Karpas-422 (cell line): ENCODE results near the gene SNX8. TPM values are rescaled to one million over a fixed set of nuclear protein-coding genes. Genes with fewer than 3 reads are reported as not detected.

Experiments
- DNase-seq: peaks from one replicate; pipeline ENCODE4 v3.0.0-alpha.2; 2015
- H2AFZ ChIP-seq: fragments of 200-600 bp; sonication (generic); 2 replicates; pipeline ENCODE4 v1.6.1; 2014; ENCODE audit warnings: antibody characterized with exemption, low read length, mixed read lengths
- H3K27ac ChIP-seq: fragments of 200-600 bp; sonication (generic); 2 replicates; pipeline ENCODE4 v1.5.1; 2014; ENCODE audit warnings: mild to moderate bottlenecking, low read length, moderate library complexity
- H3K27me3 ChIP-seq: fragments of 200-600 bp; sonication (generic); 2 replicates; pipeline ENCODE4 v1.6.1; 2014; ENCODE audit warnings: low read length, mixed read lengths
- H3K36me3 ChIP-seq: fragments of 200-600 bp; sonication (generic); 2 replicates; pipeline ENCODE4 v1.6.1; 2014; ENCODE audit warnings: low read length, mixed read lengths; ENCODE audit not compliant: insufficient read depth
- H3K4me1 ChIP-seq: fragments of 200-600 bp; sonication (generic); 2 replicates; pipeline ENCODE4 v1.6.1; 2014; ENCODE audit warnings: mild to moderate bottlenecking, low read length, mixed read lengths
- H3K4me2 ChIP-seq: fragments of 200-600 bp; sonication (generic); 2 replicates; pipeline ENCODE4 v1.6.1; 2014; ENCODE audit warnings: low read length, low read depth, mild to moderate bottlenecking; ENCODE audit not compliant: poor library complexity, severe bottlenecking
- H3K4me3 ChIP-seq: fragments of 200-600 bp; sonication (generic); 2 replicates; pipeline ENCODE4 v1.5.1; 2014; ENCODE audit warnings: mild to moderate bottlenecking, antibody characterized with exemption, low read length, mixed read lengths
- H3K79me2 ChIP-seq: fragments of 200-600 bp; sonication (generic); 2 replicates; pipeline ENCODE4 v1.6.1; 2014; ENCODE audit warnings: mild to moderate bottlenecking, low read length, mixed read lengths
- H3K9ac ChIP-seq: fragments of 200-600 bp; sonication (generic); 2 replicates; pipeline ENCODE4 v1.6.0; 2014; ENCODE audit warnings: low read length
- H3K9me2 ChIP-seq: fragments of 200-600 bp; sonication (generic), shearing (Covaris generic); replicated peaks from 2 replicates; pipeline ENCODE4 v1.6.0; 2014; ENCODE audit warnings: mild to moderate bottlenecking, low read length, moderate library complexity; ENCODE audit not compliant: insufficient read depth
- H3K9me3 ChIP-seq: fragments of 300-700, 200-600 bp; sonication (generic); 2 replicates; pipeline ENCODE4 v1.6.1; 2014; ENCODE audit warnings: low read length, mixed read lengths
- H4K20me1 ChIP-seq: fragments of 200-600 bp; sonication (generic); 2 replicates; pipeline ENCODE4 v1.6.1; 2014; ENCODE audit warnings: mild to moderate bottlenecking, antibody characterized with exemption, low read length, low read depth; ENCODE audit not compliant: insufficient read depth
- total RNA-seq: library from RNA; depleted of rRNA; stranded (reverse); fragments of >200 nt; shearing (Covaris generic); gene quantifications from 2 replicates; pipeline ENCODE4 v1.2.3, GENCODE V29; 2014; ENCODE audit warnings: low replicate concordance

SNX8 gene
- total RNA-seq, 1 experiment from 2014 or later = 2.6 TPM

DNA sequence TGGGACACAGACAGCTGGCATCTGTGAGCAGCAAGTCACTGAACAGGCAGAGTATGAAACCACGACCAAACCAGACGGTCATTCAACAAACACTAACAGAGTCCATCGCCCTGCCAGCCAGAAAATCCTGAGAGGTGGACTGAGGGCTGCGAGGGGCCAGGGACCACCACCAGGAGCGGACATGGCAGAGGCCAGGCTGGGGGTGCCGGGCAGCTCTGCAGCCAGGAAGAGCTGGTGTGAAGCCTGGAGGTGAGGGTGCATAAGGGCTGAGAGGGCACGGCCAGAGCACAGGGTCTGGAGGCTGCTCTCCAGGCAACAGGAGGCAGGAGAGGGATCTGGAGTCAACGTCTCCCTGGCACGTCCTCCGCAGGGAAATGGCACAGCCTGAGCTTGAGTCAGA, 97.0 kb downstream of the SNX8 start:
- DNase-seq = no peak
- Histone ChIP-seq H3K4me3 (no peak overlapping the region), H3K27ac (no peak overlapping the region), H3K4me2 (no peak overlapping the region), H3K9ac (no peak overlapping the region), H3K9me2 (no peaks in the 10 kb centered on the region), H3K27me3 (no peaks in the 10 kb centered on the region), H3K4me1 (no peaks in the 10 kb centered on the region), H2AFZ (no peak overlapping the region), H4K20me1 (no peaks in the 10 kb centered on the region), H3K9me3 (no peaks in the 10 kb centered on the region), H3K36me3 (peaks cover 3% of the 10 kb centered on the region; the same call in 1 of the 2 replicates), H3K79me2 (peaks cover 4% of the 10 kb centered on the region)

DNA sequence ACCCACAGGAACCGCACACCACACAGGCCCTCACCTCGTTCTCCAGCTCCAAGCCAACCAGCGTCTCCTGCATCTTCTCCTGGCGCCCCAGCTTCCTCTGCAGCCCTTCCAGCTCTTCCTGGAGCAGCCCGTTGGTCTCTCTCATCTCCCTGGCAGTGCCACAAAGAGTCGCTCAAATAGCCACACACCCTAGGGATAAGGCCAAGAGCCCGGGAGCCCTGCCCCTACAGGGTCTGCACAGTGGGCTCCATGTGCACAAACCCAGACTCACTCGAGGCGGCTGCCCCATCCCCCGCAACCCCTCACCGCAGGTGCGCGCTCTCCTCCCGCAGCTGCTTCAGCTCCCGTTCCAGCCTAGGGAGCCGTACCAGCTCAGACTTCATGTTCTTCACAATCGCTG, 98.4 kb downstream of the SNX8 start:
- H2AFZ ChIP-seq = no peak overlapping the region
- no peaks in the 10 kb centered on the region for H3K79me2 ChIP-seq
- peaks cover 3% of the 10 kb centered on the region; the same call in 1 of the 2 replicates for H3K36me3 ChIP-seq

DNA sequence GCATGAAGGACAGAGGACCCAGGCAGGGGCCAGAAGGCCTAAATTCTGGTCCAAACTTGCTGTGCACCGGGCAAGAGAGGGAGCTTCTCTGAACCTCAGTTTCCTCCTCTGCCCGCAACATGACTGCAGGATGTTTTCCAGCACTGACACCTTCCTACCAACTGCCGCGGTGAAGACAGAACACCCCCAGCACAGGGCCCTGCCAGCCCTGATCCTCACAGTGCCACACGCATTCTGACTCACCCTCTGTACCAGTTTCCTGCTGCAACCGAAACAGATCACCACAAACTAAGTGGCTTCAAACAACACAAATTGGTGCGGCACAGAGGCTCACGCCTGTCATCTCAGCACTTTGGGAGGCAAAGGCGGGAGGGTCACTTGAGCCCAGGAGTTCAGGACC, 99.6 kb downstream of the SNX8 start:
- Histone ChIP-seq H3K4me2 (no peak overlapping the region), H3K36me3 (peaks cover 3% of the 10 kb centered on the region; the same call in 1 of the 2 replicates), H4K20me1 (no peaks in the 10 kb centered on the region), H3K9me3 (no peaks in the 10 kb centered on the region), H3K4me3 (no peak overlapping the region), H3K9ac (no peak overlapping the region), H3K27ac (no peak overlapping the region), H2AFZ (no peak overlapping the region), H3K79me2 (no peaks in the 10 kb centered on the region), H3K9me2 (no peaks in the 10 kb centered on the region), H3K27me3 (no peaks in the 10 kb centered on the region), H3K4me1 (peaks cover 2% of the 10 kb centered on the region)
- no peak for DNase-seq

More for the DNA sequence above, 98.4 kb downstream of the SNX8 start:
- Histone ChIP-seq H3K4me2 (no peak overlapping the region), H3K9ac (no peak overlapping the region), H3K9me3 (no peaks in the 10 kb centered on the region), H4K20me1 (no peaks in the 10 kb centered on the region), H3K27ac (no peak overlapping the region), H3K9me2 (no peaks in the 10 kb centered on the region), H3K4me1 (no peaks in the 10 kb centered on the region), H3K27me3 (no peaks in the 10 kb centered on the region), H3K4me3 (no peak overlapping the region)
- DNase-seq = no peak

DNA sequence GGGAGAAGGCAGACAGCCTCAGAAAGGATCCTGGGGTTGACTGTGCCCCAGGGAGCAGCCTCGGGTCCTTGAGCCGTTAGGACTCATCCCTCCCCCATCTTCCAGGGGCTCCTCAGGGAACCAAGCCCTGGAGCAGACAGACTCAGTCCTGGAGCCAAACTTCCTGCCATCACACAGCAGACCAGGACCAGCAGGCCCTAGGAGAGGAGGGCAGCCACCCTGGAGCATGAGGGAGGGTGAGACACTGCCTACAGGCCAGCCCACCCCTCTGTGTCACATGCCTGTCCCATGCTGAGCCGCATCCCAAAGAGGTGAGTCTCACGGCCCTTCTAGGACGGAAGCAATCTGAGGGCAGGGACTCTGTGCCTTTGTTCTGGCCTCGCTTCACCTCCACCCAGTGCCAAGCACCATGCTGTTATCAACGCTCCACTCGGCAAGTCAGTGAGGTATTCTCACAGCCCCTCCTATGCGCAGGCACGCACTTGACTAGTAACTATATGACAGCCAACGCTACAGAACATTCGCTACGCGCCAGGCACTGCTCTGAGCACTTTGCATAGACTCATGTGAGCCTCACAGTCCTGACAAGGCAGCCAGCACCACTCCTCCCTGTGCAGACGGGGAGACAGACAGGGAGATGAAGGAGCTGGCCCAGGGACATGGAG, 100.6 kb downstream of the SNX8 start:
- Histone ChIP-seq H3K9me3 (no peaks in the 10 kb centered on the region), H3K9me2 (no peaks in the 10 kb centered on the region), H3K27me3 (no peaks in the 10 kb centered on the region), H2AFZ (no peak overlapping the region), H3K9ac (no peak overlapping the region), H4K20me1 (no peaks in the 10 kb centered on the region), H3K27ac (no peak overlapping the region), H3K4me2 (no peak overlapping the region), H3K79me2 (no peaks in the 10 kb centered on the region), H3K36me3 (peaks cover 3% of the 10 kb centered on the region; the same call in 1 of the 2 replicates), H3K4me1 (peaks cover 3% of the 10 kb centered on the region), H3K4me3 (no peak overlapping the region)
- DNase-seq = no peak

DNA sequence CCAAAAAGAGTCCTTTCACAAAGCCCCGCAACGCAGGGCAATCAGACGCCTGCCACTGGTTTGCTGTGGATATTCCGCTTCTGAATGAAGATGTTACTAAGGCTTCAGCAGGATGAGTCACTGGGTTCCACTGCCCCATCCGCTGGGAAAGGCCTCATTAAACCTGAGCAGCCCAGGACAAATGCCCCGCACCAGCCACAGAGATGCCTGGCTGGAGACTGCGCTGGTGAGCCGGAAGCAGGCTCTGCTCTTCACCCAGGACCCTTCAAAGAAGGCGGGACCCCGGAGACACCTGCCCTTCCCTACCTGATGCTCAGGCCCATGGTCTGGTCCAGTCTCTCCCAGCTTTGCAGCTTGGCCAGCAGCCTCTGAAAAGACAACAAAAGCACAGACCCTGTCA, 101.3 kb downstream of the SNX8 start:
- no peaks in the 10 kb centered on the region for H4K20me1 ChIP-seq
- no peaks in the 10 kb centered on the region for H3K9me3 ChIP-seq
- no peaks in the 10 kb centered on the region for H3K27me3 ChIP-seq
- no peaks in the 10 kb centered on the region for H3K9me2 ChIP-seq
- H3K79me2 ChIP-seq = no peaks in the 10 kb centered on the region
- H3K4me2 ChIP-seq = no peak overlapping the region
- no peak overlapping the region for H3K4me3 ChIP-seq
- no peak overlapping the region for H2AFZ ChIP-seq
- H3K36me3 ChIP-seq = peaks cover 3% of the 10 kb centered on the region; the same call in 1 of the 2 replicates
- DNase-seq = no peak
- H3K9ac ChIP-seq = no peak overlapping the region
- no peak overlapping the region for H3K27ac ChIP-seq
- H3K4me1 ChIP-seq = peaks cover 5% of the 10 kb centered on the region

DNA sequence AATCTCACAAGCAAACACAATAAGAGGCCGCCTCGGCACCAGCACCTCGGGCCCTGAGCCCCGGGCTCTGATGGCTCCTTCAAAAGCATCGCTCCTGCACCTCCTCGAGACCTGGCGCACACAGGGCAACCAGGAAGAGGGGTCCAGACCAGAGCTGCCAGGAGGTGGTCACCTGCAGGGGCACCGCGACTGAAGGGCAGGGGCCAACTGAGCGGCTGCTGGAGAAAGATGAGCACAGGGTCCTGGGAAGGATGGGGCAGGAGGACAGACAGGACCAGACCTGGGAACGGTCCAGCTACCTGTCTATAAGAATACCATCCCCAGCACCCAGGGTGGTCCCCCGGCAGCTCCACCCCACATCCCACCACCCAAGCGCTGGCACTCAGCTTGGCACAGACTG, 102.3 kb downstream of the SNX8 start:
- Histone ChIP-seq H2AFZ (no peak overlapping the region), H3K36me3 (peaks cover 3% of the 10 kb centered on the region; the same call in 1 of the 2 replicates), H3K9me2 (no peaks in the 10 kb centered on the region), H3K4me3 (no peak overlapping the region), H3K27me3 (no peaks in the 10 kb centered on the region), H3K9ac (no peak overlapping the region), H3K4me1 (peaks cover 9% of the 10 kb centered on the region), H3K79me2 (no peaks in the 10 kb centered on the region), H3K27ac (no peak overlapping the region), H4K20me1 (no peaks in the 10 kb centered on the region), H3K4me2 (no peak overlapping the region), H3K9me3 (no peaks in the 10 kb centered on the region)
- no peak for DNase-seq

DNA sequence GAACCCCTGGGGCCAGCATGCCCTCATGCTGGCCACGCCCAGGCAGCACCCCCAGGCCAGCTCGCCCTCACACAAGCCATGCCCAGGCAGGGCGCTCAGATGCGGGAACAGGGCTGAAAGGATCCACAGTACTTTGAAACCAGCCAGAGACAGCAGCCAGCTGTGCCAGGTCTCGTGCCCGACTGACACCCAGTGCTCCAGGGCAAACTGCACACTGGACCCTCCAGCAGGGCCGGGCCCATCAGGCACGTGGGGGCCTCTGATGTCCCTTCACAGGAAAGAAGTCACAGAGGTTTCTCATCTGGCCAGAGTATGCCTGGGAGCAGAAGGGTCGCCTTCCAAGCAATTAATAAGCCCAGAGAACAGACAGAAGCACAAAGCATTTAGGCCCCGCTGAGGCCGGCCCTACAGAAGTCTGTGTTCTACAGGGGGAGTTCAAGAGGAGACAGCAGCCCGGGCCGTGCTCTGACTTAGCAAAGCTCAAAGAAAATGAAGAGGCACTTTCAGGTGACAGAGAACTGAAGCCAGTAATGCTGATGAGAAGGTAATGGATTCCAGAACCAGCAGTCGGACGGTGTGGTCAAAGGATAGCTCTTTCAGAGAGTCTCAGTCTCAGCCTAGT, 102.9 kb downstream of the SNX8 start:
- peaks cover 3% of the 10 kb centered on the region; the same call in 1 of the 2 replicates for H3K36me3 ChIP-seq

DNA sequence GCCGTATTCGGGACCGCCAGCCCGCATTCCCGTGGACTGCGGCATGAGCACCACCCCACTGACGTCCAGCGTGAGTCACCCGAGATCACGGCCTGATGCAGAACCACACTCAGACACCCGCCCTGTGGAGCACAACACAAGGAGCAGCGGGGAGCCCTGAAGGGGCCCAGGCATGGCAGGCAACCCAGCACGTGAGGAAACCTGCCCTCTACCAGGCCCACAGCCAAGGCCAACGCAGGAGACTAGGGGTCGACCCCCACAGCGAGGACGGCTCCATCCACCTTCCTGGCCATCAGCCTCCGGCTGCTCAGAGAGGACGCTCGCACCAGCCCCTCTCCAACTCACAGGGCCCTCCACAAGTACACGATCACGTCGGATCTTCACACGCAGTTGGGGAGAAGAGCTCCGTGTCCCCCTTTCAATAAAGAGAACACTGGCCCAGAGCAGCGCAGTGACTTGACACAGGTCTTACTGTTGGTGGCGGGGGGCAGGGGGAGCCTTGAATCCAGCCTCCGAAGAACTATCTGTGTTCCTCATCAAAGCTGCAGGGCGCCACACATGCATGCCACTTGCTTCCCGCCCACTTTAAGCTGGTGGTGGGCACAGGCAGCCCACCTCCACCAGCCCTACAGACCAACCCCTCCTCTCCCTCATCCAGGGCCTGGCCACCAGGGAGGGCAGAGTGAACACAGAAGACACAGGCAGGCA, 103.5 kb downstream of the SNX8 start:
- Histone ChIP-seq H4K20me1 (no peaks in the 10 kb centered on the region), H3K27me3 (no peaks in the 10 kb centered on the region), H3K79me2 (no peaks in the 10 kb centered on the region), H3K27ac (no peak overlapping the region), H3K4me3 (no peak overlapping the region), H3K4me1 (peaks cover 9% of the 10 kb centered on the region), H3K4me2 (no peak overlapping the region), H3K36me3 (no peaks in the 10 kb centered on the region), H3K9me3 (no peaks in the 10 kb centered on the region), H3K9me2 (no peaks in the 10 kb centered on the region), H2AFZ (no peak overlapping the region), H3K9ac (no peak overlapping the region)
- DNase-seq = no peak

More for the DNA sequence above, 102.9 kb downstream of the SNX8 start:
- Histone ChIP-seq H3K27me3 (no peaks in the 10 kb centered on the region), H4K20me1 (no peaks in the 10 kb centered on the region), H2AFZ (no peak overlapping the region), H3K9me2 (no peaks in the 10 kb centered on the region), H3K79me2 (no peaks in the 10 kb centered on the region), H3K4me2 (no peak overlapping the region), H3K4me3 (no peak overlapping the region), H3K9me3 (no peaks in the 10 kb centered on the region), H3K27ac (no peak overlapping the region), H3K9ac (no peak overlapping the region), H3K4me1 (peaks cover 9% of the 10 kb centered on the region)
- DNase-seq = no peak
